Measurements from ENCODE around the gene ADAMTSL2.
"Not testable (repeated sequence)": the region's sequence is repeated elsewhere in the genome, so short reads cannot be mapped to it uniquely, and the experiment has no call there.

Gene ADAMTSL2

DNA sequence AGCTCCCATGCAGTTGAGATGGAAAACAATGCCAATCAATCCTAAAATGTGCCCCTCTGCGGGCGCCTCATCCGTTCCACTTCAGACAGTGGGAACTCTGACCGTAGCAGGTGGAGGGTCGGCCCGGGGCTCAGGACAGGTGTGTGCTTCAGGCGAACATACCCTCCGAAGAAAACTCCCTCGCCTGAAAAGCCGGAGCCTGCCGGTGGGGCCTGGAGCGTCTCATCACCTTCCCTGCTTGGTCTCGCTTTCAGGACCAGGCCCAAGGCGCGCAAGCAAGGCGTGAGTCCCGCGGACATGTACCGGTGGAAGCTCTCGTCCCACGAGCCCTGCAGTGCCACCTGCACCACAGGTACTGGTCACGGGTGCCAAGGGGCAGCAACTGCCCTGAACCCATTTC lies 26.4 kb downstream of the ADAMTSL2 start:
- DNase-seq: no peak

DNA sequence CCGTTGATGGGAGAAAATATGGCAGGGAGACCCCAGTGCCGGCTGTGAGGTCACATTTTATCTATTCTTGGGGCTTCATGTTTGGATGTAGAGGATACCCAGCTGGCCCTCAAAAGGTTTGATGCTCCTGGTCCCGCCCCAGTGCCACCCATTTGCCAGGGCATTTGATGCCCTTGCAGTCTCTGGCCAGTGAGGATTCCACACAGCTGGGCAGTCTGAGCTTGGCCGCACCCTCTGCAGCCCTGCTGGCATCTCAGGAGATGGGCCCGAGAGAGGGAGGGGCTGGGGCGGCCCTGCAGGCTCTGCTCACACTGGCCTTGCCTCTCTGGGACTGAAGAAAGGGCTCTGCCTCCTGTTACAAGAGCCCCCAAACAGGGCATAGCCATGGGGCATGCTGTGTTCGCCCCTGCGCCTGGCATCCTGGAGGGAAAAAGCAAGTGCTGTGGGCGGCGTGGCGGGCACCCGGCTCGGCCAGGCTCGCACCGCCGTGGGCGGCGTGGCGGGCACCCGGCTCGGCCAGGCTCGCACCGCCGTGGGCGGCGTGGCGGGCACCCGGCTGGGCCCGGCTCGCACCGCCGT lies 27.6 kb downstream of the ADAMTSL2 start:
- no peak for DNase-seq

DNA sequence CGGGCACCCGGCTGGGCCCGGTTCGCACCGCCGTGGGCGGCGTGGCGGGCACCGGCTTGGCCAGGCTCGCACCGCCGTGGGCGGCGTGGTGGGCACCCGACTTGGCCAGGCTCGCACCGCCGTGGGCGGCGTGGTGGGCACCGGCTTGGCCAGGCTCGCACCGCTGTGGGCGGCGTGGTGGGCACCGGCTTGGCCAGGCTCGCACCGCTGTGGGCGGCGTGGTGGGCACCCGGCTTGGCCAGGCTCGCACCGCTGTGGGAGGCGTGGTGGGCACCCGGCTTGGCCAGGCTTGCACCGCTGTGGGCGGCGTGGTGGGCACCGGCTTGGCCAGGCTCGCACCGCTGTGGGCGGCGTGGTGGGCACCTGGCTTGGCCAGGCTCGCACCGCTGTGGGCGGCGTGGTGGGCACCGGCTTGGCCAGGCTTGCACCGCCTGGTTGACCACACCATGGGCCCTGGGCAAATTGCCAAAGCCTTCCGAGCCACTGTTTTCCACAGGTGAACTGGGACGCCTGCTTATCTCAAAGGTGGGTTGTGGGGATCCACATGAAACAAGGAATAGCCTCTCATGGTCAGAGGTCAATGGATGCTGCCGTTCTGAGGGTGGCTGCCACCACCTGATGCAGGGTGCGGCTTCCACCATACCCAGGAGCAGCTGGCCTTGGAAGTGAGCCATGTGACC lies 28.2 kb downstream of the ADAMTSL2 start:
- DNase-seq: no peak

DNA sequence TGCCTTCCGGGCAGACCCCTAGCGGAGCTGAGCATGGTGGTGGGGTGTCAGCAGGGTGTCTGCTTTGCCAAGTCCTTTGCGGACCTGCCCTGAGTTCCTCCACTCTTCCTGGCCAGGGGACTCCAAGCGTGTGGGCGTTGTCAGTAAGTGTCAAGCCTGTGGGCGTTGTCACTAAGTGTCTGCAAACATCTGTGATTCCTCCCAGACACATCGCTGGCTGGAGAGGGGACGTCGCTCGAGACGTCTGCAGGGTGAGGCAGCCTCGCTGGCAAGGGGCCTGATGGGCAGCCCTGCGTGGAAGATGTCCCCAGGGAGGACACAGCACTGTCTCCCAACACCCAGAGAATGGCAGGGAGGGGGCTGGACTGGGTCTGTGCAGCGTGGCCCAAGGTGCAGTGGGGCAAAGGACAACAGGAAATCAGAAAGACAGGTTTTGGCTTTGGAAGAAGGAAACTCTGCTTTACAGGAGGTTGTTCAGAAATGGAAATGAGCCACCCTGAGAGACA lies 28.8 kb downstream of the ADAMTSL2 start:
- DNase-seq: peak; percentile 25

DNA sequence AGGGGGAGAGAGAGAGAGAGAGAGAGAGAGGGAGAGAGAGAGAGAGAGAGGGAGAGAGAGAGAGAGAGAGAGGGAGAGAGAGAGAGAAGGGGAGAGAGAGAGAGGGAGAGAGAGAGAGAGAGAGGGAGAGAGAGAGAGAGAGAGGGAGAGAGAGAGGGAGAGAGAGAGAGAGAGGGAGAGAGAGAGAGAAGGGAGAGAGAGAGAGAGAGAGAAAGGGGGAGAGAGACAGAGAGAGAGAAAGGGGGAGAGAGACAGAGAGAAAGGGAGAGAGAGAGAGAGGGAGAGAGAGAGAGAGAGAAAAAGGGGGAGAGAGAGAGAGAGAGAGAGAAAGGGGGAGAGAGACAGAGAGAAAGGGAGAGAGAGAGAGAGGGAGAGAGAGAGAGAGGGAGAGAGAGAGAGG lies 29.3 kb downstream of the ADAMTSL2 start:
- DNase-seq: not testable (repeated sequence)

DNA sequence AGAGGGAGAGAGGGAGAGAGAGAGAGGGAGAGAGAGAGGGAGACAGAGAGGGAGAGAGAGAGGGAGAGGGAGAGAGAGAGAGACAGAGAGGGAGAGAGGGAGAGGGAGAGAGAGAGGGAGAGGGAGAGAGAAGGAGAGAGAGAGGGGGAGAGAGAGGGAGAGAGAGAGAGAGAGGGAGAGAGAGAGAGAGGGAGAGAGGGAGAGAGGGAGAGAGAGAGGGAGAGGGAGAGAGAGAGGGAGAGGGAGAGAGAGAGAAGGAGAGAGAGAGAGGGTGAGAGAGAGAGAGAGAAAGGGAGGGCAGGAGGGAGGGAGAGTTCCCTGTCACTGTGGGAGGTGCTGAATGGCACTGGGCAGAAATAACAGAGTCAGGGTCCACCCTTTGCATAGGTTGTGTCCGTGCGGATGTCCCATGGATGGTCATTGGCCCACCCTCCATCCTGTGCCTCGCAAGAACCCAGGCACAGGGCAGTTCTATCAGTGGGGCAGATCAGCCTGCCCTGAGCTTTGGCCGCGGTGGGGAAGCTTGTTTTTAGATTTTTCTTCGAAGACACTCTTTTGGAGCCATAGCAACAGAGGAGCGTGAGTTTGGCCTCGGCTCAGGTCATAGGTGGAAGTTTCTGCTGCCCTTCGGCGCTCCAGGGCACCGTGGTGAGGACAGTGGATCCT lies 30.1 kb downstream of the ADAMTSL2 start:
- no peak for DNase-seq

DNA sequence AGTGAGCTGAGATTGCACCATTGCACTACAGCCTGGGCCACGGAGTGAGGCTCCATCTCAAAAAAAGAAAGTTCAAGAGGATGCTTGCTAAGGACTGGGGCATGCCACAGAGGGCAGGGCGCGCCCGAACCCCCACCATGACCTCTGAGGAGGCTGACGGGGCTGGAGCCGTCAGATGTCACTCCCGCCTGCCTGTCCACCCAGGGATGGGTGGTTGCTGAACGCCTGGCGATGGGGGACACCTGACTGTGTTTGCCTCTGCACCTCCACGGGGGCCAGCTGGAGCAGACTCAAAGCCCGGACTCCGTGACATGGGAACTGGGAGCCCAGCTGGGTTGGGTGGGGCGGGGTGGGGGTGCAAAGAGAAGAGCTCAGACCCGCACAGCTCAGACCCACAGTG lies 31.9 kb downstream of the ADAMTSL2 start:
- DNase-seq: no peak

DNA sequence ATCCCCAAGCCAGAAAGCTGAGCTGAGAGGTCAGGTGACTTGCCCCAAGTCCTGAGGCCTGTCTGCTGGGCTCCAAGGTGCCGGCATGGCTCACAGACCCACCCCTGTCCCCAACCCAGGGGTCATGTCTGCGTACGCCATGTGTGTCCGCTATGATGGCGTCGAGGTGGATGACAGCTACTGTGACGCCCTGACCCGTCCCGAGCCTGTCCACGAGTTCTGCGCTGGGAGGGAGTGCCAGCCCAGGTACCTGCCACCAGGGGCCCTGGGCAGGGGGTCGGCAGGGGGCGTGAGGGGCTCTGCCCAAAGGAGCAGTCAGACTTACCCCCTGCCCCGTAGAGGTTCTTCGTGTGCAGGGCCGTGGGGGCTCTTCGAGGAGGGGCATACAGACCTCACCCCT lies 32.3 kb downstream of the ADAMTSL2 start:
- DNase-seq: no peak

DNA sequence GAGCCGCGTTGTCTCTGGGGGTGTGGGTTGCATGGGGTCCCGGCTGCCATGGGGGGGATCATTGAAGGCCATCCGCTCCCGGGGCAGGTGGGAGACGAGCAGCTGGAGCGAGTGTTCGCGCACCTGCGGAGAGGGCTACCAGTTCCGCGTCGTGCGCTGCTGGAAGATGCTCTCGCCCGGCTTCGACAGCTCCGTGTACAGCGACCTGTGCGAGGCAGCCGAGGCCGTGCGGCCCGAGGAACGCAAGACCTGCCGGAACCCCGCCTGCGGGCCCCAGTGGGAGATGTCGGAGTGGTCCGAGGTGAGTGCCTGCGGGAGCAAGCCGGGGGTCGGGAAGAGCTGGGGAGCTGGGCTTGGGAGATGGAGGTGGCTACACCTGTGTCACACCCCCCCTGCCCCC lies 33.7 kb downstream of the ADAMTSL2 start:
- DNase-seq: no peak

DNA sequence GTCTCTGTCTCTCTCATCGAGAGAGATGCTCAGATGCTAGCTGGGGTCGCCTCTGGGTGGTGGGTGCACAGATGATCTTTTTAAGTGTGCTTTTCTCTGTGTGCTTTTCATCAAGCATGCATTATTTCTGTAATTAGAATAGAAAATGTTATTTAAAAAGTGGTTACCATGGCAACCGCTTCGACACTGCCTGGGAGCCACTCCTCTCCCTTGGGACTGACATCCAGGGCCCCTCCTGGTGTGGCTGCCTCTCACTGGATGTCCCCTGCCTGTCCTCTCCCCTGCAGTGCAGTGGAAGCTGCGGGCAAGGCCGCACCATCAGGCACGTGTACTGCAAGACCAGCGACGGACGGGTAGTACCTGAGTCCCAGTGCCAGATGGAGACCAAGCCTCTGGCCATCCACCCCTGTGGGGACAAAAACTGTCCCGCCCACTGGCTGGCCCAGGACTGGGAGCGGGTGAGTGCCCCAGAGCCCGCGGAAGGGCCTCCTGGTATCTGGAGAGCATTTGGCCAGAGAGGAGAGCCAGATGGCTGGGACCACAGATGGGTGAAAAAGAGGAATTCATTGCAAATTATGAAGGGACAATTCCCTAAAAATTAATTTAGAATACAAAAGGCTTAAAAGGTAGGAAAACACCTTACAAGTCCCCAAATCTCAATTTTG lies 34.7 kb downstream of the ADAMTSL2 start:
- no peak for DNase-seq

DNA sequence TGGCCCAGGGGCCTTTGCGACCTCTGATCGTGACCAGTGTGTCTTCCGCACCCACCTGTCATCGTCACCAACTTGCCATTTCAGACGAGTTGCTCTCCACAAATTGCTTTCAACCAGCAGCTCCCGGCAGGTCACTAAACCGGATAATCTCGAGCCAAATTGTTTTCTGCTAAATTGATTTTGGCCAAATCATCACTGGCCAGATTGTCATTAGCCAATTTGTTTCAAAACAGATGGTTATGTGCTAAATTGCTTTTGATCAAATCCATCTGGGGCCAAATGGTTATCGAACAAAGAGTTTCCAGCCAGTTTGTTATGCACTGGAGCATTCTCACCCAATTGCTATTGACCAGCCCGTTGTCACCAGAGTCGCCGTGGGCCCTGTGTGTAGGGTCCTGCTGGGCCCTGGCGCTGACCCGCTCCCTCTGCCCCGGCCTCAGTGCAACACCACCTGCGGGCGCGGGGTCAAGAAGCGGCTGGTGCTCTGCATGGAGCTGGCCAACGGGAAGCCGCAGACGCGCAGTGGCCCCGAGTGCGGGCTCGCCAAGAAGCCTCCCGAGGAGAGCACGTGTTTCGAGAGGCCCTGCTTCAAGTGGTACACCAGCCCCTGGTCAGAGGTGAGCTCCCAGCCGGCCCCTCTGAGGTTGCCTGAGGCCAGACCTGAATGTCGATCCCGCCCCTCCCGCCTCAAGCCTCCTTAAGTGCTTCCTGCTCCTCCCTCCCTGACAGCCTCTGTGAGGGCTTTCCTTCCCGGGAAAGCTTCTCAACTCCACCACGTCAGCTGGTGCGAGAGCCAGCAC lies 35.6 kb downstream of the ADAMTSL2 start:
- DNase-seq: no peak

DNA sequence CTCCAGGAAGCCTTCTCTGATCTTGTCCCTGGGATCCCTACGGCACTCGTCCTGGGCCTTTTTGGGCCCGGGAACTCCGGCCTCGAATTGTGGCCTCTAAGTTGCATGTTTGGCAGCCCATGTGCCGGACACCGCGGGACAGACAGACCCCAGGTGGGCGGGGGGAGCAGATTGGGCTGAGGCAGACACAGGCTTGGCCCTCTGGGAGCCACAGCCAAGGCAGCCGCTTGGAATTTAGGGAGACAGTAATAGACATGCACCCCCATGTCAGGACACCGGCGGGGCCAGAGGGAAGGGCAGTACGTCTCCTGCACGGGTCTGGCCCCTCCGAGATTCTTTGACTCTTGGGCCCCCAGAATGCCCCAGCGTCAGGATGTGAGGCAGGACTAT lies 36.2 kb downstream of the ADAMTSL2 start:
- DNase-seq: no peak

DNA sequence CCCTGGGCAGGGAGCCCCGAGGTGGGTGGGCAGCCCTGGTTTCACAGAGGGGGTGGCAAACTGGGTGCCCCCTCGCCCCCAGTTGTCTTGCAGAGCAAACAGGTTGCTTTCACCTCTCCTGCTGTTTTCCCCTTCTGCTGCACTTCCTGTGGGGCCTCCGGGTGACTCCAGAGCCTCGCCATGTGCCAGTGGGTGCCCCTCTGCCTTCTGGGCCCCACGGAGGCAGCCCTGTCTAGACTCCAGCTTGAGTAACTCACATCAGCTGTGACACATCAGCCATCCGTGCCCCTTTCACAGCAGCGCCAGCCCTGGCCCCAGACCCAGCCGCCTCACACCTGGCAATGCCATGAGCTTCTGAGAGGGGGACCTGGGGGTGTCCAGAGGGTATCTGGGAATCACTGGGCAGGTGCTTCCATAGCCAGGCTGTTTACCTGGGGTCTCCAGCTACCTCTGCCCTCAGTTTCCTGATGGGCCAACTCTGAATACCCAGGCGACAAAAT lies 36.9 kb downstream of the ADAMTSL2 start:
- no peak for DNase-seq

DNA sequence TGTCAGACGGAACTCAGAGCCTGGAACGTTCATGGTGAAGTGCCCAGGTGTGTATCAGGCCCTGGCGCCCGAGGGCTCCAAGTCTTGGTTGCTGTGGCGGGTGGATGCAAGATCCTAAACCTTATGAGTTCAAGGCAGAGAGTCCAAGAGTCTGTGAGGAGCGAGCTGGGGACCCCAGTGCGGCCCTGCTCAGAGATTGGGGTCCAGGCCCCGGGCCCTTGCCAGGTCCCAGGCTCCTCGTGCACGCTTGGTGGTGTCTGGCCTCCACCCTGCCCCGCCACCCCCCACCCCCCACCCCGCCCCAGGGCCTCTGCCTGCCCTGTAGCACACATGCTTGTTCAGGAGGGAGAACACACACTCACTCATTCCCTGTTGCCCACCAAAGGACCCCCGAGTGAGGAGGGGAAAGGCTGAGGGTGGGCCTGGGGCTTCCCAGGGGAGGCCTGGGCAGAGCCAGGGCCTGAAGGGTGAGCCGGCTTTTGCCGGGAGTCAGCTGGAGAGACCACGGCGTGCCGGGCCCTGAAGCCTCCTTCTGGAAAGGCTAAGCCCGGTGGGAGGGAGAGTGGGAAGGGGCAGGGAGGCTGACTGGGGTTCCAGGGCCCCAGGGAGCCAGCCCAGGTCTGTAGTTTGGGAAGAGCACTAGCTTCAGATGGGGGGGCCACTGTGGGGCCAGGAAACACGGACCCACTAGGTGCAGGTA lies 37.5 kb downstream of the ADAMTSL2 start:
- DNase-seq: no peak

DNA sequence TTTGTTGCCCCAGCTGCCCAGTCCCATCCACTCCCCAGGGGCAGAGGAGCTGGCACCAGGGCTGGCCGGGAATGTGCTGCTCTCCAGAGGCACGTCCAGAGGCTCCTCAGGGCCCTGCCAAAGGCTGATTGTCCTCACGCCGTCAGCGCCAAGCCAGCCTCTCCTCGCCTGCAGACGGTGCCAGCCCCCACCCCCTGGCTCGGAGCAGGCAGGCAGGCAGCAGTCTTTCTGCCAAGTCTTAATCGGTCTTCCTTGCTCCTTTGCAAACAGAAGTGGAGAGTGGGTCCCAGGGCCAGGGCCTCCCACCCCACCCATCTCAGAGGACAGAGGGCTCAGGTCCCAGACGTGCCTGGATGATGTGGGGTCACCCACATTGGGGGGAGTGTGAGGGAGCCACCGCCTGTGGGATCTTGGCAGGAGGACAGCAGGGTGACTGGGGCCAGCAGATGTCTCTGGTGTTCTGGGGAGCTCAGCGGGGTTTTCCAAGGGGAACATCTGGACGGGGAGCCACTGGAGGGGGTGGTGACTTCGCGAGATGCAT lies 38.4 kb downstream of the ADAMTSL2 start:
- no peak for DNase-seq

DNA sequence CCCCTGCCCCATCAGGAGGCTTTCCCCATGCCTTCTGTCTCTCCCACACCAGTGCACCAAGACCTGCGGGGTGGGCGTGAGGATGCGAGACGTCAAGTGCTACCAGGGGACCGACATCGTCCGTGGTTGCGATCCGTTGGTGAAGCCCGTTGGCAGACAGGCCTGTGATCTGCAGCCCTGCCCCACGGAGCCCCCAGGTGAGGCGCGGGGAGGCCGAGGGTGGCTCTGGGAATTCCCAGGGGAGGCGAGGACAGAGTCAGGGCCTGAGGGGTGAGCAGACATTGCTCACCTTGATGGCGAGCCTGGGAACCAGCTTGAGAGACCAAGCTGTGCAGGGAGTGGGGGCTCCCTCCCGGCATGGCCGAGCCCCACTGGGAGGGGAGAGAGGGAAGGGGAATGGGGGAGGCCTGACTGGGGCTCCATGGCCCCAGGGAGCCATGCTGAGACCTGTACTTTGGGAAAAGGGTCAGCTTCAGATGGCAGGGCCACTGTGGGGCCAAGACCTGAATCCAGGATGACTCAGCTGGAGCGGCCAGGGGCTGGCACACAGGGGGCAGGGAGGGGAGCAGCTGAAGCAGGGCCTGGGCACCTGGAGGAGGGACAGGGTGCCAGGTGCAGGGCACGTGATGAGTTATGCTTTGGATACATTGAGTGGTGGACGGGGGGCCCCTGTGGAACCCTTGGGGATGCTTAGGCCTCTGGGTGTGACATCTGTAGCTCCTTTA lies 39.4 kb downstream of the ADAMTSL2 start:
- no peak for DNase-seq

DNA sequence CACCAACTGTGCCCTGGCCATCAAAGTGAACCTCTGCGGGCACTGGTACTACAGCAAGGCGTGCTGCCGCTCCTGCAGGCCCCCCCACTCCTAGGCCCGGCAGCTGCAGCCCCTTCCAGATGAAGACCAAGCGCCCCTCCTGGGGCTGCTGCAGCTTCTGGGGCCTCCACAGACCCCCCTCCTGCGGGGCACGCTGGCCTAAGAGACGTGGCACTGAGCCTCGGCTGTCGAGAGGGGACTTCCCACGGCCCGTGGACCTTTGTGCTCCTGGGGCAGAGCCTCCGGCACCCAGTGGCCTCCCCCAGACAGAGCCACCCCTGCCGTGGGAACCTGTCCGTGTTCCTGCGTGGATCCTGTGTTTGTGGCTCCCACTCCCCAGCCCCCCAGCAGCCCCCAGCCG lies 40.3 kb downstream of the ADAMTSL2 start:
- DNase-seq: no peak

DNA sequence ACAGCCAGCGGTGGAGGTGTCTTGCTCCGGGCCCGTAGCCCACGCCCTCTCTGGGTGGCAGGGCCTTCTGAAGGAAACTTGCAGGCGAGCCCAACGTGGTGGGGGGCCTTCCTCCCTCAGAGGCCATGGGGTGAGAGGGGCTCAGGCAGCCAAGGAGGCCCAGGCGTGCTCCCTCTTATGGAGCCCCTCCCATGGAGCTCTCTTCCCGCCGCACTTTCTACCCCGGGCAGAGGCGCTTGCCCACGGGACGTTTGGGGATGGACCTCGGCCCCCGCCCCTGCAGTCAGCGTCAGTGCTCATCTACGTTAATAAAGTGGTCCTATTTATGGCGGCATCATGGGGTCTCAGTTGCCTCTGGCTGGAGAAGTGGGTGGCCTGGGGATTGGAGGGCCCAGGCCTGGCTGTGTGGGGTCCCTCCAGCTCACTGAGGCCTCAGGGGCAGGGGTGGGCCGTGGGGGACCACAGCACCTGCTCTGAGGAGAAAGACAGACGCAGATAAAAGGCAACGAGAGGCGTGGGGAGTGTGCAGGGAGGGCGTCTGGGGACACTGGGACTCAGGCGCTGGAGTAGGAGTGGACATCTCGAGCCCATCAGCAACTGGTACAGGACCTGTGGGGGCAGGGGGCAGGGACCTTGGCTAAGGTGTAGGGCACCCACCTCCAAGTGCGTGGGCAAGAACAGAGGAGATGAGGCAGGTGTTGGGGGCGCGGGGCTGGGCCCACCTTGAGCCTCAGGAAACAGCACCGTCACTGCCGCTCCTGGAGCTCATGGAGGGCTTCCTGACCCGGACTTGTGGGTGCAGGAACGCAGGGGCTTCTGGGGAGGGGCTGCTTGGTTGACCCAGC lies 40.9 kb downstream of the ADAMTSL2 start:
- DNase-seq: no peak

DNA sequence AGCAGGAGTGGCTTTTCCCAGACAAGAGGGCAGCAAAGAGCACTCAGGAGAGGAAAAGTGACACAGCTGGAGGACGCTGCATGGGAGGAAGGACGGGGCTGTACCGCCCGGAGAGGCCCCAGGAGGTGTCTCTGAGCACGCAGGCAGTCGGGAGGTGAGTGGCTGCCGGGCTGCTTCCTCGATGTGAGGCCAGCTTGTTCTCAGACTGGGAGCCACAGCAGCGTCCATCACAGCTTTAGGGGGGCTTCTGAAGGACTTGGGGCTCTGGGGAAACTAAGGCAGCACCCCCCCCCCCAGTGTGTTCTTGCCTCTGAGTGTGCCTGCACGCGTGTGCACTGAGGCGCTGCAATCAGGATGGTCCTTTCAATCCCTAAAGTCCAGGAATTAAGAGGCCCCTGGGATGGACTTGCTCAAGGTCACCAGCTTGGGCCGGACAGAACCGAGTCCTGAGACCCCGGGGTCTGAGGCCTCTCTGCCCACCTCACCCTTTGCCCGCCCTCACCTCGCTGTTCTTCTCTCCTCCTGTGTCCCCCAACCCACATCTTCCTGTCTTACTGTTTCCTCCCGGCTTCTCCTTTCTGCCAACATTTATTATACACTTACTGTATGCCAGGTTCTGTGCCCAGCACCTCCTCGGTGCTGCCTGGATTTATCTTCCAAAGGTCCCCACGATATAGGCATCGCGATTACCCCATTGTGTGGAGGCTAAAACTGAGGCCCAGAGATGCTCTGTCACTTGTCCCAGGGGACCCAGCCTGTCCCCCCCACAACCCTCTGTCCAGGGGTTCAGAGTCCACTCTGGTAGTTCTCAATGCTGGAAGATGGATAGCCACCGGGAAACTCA lies 41.7 kb downstream of the ADAMTSL2 start:
- DNase-seq: no peak
